Measurements from ENCODE around the gene THG1L.
A peak's percentile ranks its signal among the peaks of the same experiment; 100 is the strongest.
"Not testable (repeated sequence)": the region's sequence is repeated elsewhere in the genome, so short reads cannot be mapped to it uniquely, and the experiment has no call there.

THG1L gene

GRCh38 chr5:157689942-157690689 lies 41.1 kb upstream of the THG1L start:
- Histone ChIP-seq H2BK15ac (ENCODE audit: low read length) (no peak overlapping the region), H3K14ac (ENCODE audit: low read length) (peak overlapping the region; percentile 82), H3K4me3 (ENCODE audit: low read length in 2 of 2) (no peak overlapping the region), H2BK5ac (ENCODE audit: low read length) (no peak overlapping the region), H2BK120ac (ENCODE audit: low read depth, low read length) (no peak overlapping the region), H2AFZ (ENCODE audit: low read length) (no peak overlapping the region), H3K4me2 (ENCODE audit: insufficient read depth, low read length, poor library complexity, severe bottlenecking) (no peak overlapping the region), H3K4me1 (ENCODE audit: control insufficient read depth in 2 of 2, insufficient read depth in 1 of 2, low read depth in 1 of 2, low read length in 2 of 2) (no peaks in the 10 kb centered on the region), H3K18ac (ENCODE audit: low read length) (no peak overlapping the region), H3K4ac (ENCODE audit: low read length) (no peak overlapping the region), H3K27me3 (ENCODE audit: control insufficient read depth in 3 of 3, insufficient read depth in 3 of 3, low read depth in 1 of 3, low read length in 3 of 3) (no peaks in the 10 kb centered on the region), H2BK12ac (ENCODE audit: low read length) (no peak overlapping the region), H3K9ac (ENCODE audit: low read depth, low read length, poor library complexity) (no peak overlapping the region), H3K23ac (ENCODE audit: low read depth, low read length, poor library complexity) (no peak overlapping the region), H4K8ac (ENCODE audit: low read depth, low read length) (peak overlapping the region; percentile 65), H2AK5ac (ENCODE audit: low read depth, low read length) (no peak overlapping the region), H3K36me3 (replicated peaks in 1 of 2; ENCODE audit: control insufficient read depth in 2 of 2, insufficient read depth in 2 of 2, low read length in 2 of 2) (no peaks in the 10 kb centered on the region), H4K91ac (ENCODE audit: low read depth, low read length, poor library complexity) (no peak overlapping the region), H3K9me3 (replicated peaks in 1 of 2; ENCODE audit: control insufficient read depth in 2 of 2, insufficient read depth in 1 of 2, low read depth in 1 of 2, low read length in 2 of 2) (peaks cover 0 to 3% of the 10 kb centered on the region in 2 donors), H3K27ac (replicated peaks; ENCODE audit: low read length) (no peak overlapping the region), H3K79me1 (ENCODE audit: low read depth, low read length) (no peaks in the 10 kb centered on the region)
- WGBS, 2 donors (ENCODE audit: extremely low coverage in 2 of 2, insufficient read length in 2 of 2, insufficient replicate concordance in 1 of 2) = no CpG with 5 or more reads among the region's 52 CpGs
- DNase-seq (ENCODE audit: low spot score) = no peak

GRCh38 chr5:157690690-157691433 lies 40.4 kb upstream of the THG1L start:
- H3K23ac ChIP-seq (ENCODE audit: low read depth, low read length, poor library complexity) = no peak overlapping the region
- H2BK15ac ChIP-seq (ENCODE audit: low read length) = no peak overlapping the region
- H4K91ac ChIP-seq (ENCODE audit: low read depth, low read length, poor library complexity) = no peak overlapping the region
- no peaks in the 10 kb centered on the region for H3K27me3 ChIP-seq (ENCODE audit: control insufficient read depth in 3 of 3, insufficient read depth in 3 of 3, low read depth in 1 of 3, low read length in 3 of 3)
- no peak overlapping the region for H2BK12ac ChIP-seq (ENCODE audit: low read length)
- no peak overlapping the region for H3K18ac ChIP-seq (ENCODE audit: low read length)
- peak overlapping the region; percentile 23 for H3K4ac ChIP-seq (ENCODE audit: low read length)
- H3K4me3 ChIP-seq (ENCODE audit: low read length in 2 of 2) = no peak overlapping the region
- DNase-seq (ENCODE audit: low spot score) = no peak
- no peaks in the 10 kb centered on the region for H3K4me1 ChIP-seq (ENCODE audit: control insufficient read depth in 2 of 2, insufficient read depth in 1 of 2, low read depth in 1 of 2, low read length in 2 of 2)
- peak overlapping the region; percentile 82 for H3K14ac ChIP-seq (ENCODE audit: low read length)
- H2AFZ ChIP-seq (ENCODE audit: low read length) = no peak overlapping the region
- H3K79me1 ChIP-seq (ENCODE audit: low read depth, low read length) = no peaks in the 10 kb centered on the region
- H4K8ac ChIP-seq (ENCODE audit: low read depth, low read length) = peak overlapping the region; percentile 65
- H3K9ac ChIP-seq (ENCODE audit: low read depth, low read length, poor library complexity) = no peak overlapping the region
- H3K36me3 ChIP-seq (replicated peaks in 1 of 2; ENCODE audit: control insufficient read depth in 2 of 2, insufficient read depth in 2 of 2, low read length in 2 of 2) = no peaks in the 10 kb centered on the region
- H2BK5ac ChIP-seq (ENCODE audit: low read length) = no peak overlapping the region
- no CpG with 5 or more reads among the region's 53 CpGs for WGBS, 2 donors (ENCODE audit: extremely low coverage in 2 of 2, insufficient read length in 2 of 2, insufficient replicate concordance in 1 of 2)
- H2AK5ac ChIP-seq (ENCODE audit: low read depth, low read length) = peak overlapping the region; percentile 75
- no peak overlapping the region for H2BK120ac ChIP-seq (ENCODE audit: low read depth, low read length)
- H3K27ac ChIP-seq (replicated peaks; ENCODE audit: low read length) = no peak overlapping the region
- no peak overlapping the region for H3K4me2 ChIP-seq (ENCODE audit: insufficient read depth, low read length, poor library complexity, severe bottlenecking)
- peaks cover 0 to 3% of the 10 kb centered on the region in 2 donors for H3K9me3 ChIP-seq (replicated peaks in 1 of 2; ENCODE audit: control insufficient read depth in 2 of 2, insufficient read depth in 1 of 2, low read depth in 1 of 2, low read length in 2 of 2)

GRCh38 chr5:157693816-157694215 lies 37.4 kb upstream of the THG1L start:
- not testable (repeated sequence) for H3K14ac ChIP-seq (ENCODE audit: low read length); H3K27ac ChIP-seq (replicated peaks; ENCODE audit: low read length); H2AFZ ChIP-seq (ENCODE audit: low read length); H2BK15ac ChIP-seq (ENCODE audit: low read length); DNase-seq (ENCODE audit: low spot score); H3K4ac ChIP-seq (ENCODE audit: low read length); H2AK5ac ChIP-seq (ENCODE audit: low read depth, low read length); H3K23ac ChIP-seq (ENCODE audit: low read depth, low read length, poor library complexity); H3K4me3 ChIP-seq (ENCODE audit: low read length in 2 of 2); H4K91ac ChIP-seq (ENCODE audit: low read depth, low read length, poor library complexity); H4K8ac ChIP-seq (ENCODE audit: low read depth, low read length); H3K4me2 ChIP-seq (ENCODE audit: insufficient read depth, low read length, poor library complexity, severe bottlenecking); H3K4me1 ChIP-seq (ENCODE audit: control insufficient read depth in 2 of 2, insufficient read depth in 1 of 2, low read depth in 1 of 2, low read length in 2 of 2); H3K27me3 ChIP-seq (ENCODE audit: control insufficient read depth in 3 of 3, insufficient read depth in 3 of 3, low read depth in 1 of 3, low read length in 3 of 3); H3K36me3 ChIP-seq (replicated peaks in 1 of 2; ENCODE audit: control insufficient read depth in 2 of 2, insufficient read depth in 2 of 2, low read length in 2 of 2); H3K18ac ChIP-seq (ENCODE audit: low read length); H3K79me1 ChIP-seq (ENCODE audit: low read depth, low read length); H3K9ac ChIP-seq (ENCODE audit: low read depth, low read length, poor library complexity); H3K9me3 ChIP-seq (replicated peaks in 1 of 2; ENCODE audit: control insufficient read depth in 2 of 2, insufficient read depth in 1 of 2, low read depth in 1 of 2, low read length in 2 of 2); H2BK5ac ChIP-seq (ENCODE audit: low read length); H2BK12ac ChIP-seq (ENCODE audit: low read length); H2BK120ac ChIP-seq (ENCODE audit: low read depth, low read length)
- WGBS, 2 donors (ENCODE audit: extremely low coverage in 2 of 2, insufficient read length in 2 of 2, insufficient replicate concordance in 1 of 2) = no CpG with 5 or more reads among the region's 25 CpGs

GRCh38 chr5:157696154-157696553 lies 35.1 kb upstream of the THG1L start:
- not testable (repeated sequence) for H3K18ac ChIP-seq (ENCODE audit: low read length); H3K27ac ChIP-seq (replicated peaks; ENCODE audit: low read length); H3K9ac ChIP-seq (ENCODE audit: low read depth, low read length, poor library complexity); H4K91ac ChIP-seq (ENCODE audit: low read depth, low read length, poor library complexity); H2BK15ac ChIP-seq (ENCODE audit: low read length); H3K79me1 ChIP-seq (ENCODE audit: low read depth, low read length); H3K4me1 ChIP-seq (ENCODE audit: control insufficient read depth in 2 of 2, insufficient read depth in 1 of 2, low read depth in 1 of 2, low read length in 2 of 2); H3K9me3 ChIP-seq (replicated peaks in 1 of 2; ENCODE audit: control insufficient read depth in 2 of 2, insufficient read depth in 1 of 2, low read depth in 1 of 2, low read length in 2 of 2); DNase-seq (ENCODE audit: low spot score); H3K4me2 ChIP-seq (ENCODE audit: insufficient read depth, low read length, poor library complexity, severe bottlenecking); H4K8ac ChIP-seq (ENCODE audit: low read depth, low read length); H2AFZ ChIP-seq (ENCODE audit: low read length); H2BK5ac ChIP-seq (ENCODE audit: low read length); H2BK120ac ChIP-seq (ENCODE audit: low read depth, low read length); H2BK12ac ChIP-seq (ENCODE audit: low read length); H3K14ac ChIP-seq (ENCODE audit: low read length); H3K4ac ChIP-seq (ENCODE audit: low read length); H3K23ac ChIP-seq (ENCODE audit: low read depth, low read length, poor library complexity); H3K4me3 ChIP-seq (ENCODE audit: low read length in 2 of 2); H3K36me3 ChIP-seq (replicated peaks in 1 of 2; ENCODE audit: control insufficient read depth in 2 of 2, insufficient read depth in 2 of 2, low read length in 2 of 2); H3K27me3 ChIP-seq (ENCODE audit: control insufficient read depth in 3 of 3, insufficient read depth in 3 of 3, low read depth in 1 of 3, low read length in 3 of 3); H2AK5ac ChIP-seq (ENCODE audit: low read depth, low read length)
- WGBS, 2 donors (ENCODE audit: extremely low coverage in 2 of 2, insufficient read length in 2 of 2, insufficient replicate concordance in 1 of 2) = no CpG with 5 or more reads among the region's 3 CpGs
